ENCODE data around the gene KCNJ2.

- no peak for TF ChIP-seq CTCF (IDR thresholded peaks at IDR 0.05; ENCODE audit: insufficient read depth, low read length)
- TF ChIP-seq POLR2AphosphoS5 (IDR thresholded peaks at IDR 0.05; ENCODE audit: low read depth): no peak
- TF ChIP-seq GABPA (IDR thresholded peaks at IDR 0.05; ENCODE audit: low read depth): no peak
Observed at GRCh38 chr17:70184770-70185169, 15.4 kb downstream of the KCNJ2 start.
